TTC549 (cell line): ENCODE data around the gene ATP2A3.
"Not testable (repeated sequence)": the region's sequence is repeated elsewhere in the genome, so short reads cannot be mapped to it uniquely, and the experiment has no call there.

Source experiments
- FAIRE-seq: peaks from 2 replicates; lab custom pipeline; 2012; peaks lifted over from hg19 to GRCh38; lab: Jason Lieb, UNC

ATP2A3 gene

GRCh38 chr17:3954976-3955672 is 9.1 kb downstream of the ATP2A3 start:
- no peak for FAIRE-seq

GRCh38 chr17:3954086-3954485 is 10.2 kb downstream of the ATP2A3 start:
- no peak for FAIRE-seq

GRCh38 chr17:3953542-3953941 is 10.7 kb downstream of the ATP2A3 start:
- FAIRE-seq = no peak

GRCh38 chr17:3952186-3952585 is 12.1 kb downstream of the ATP2A3 start:
- FAIRE-seq = no peak

GRCh38 chr17:3951420-3951819 is 12.8 kb downstream of the ATP2A3 start:
- no peak for FAIRE-seq

GRCh38 chr17:3951003-3951402 is 13.2 kb downstream of the ATP2A3 start:
- FAIRE-seq = no peak

- no peak for FAIRE-seq
Observed at GRCh38 chr17:3950584-3950983, 13.7 kb downstream of the ATP2A3 start.

GRCh38 chr17:3949418-3949817 is 14.8 kb downstream of the ATP2A3 start:
- no peak for FAIRE-seq

GRCh38 chr17:3948551-3948950 is 15.7 kb downstream of the ATP2A3 start:
- FAIRE-seq = not testable (repeated sequence)

- FAIRE-seq = no peak
Observed at GRCh38 chr17:3947318-3947810, 16.9 kb downstream of the ATP2A3 start.

GRCh38 chr17:3946711-3947235 is 17.5 kb downstream of the ATP2A3 start:
- no peak for FAIRE-seq

GRCh38 chr17:3944485-3945388 is 19.5 kb downstream of the ATP2A3 start:
- no peak for FAIRE-seq

GRCh38 chr17:3943240-3943891 is 20.9 kb downstream of the ATP2A3 start:
- FAIRE-seq = no peak

GRCh38 chr17:3940965-3941698 is 23.1 kb downstream of the ATP2A3 start:
- FAIRE-seq = no peak

- no peak for FAIRE-seq
Observed at GRCh38 chr17:3937359-3937758, 26.9 kb downstream of the ATP2A3 start.

- no peak for FAIRE-seq
Observed at GRCh38 chr17:3935825-3936355, 28.3 kb downstream of the ATP2A3 start.

GRCh38 chr17:3935140-3935542 is 29.1 kb downstream of the ATP2A3 start:
- FAIRE-seq = no peak

- FAIRE-seq = no peak
Observed at GRCh38 chr17:3929764-3930163, 34.5 kb downstream of the ATP2A3 start.

- no peak for FAIRE-seq
Observed at GRCh38 chr17:3929181-3929580, 35.1 kb downstream of the ATP2A3 start.

- no peak for FAIRE-seq
Observed at GRCh38 chr17:3928406-3928805, 35.8 kb downstream of the ATP2A3 start.

- no peak for FAIRE-seq
Observed at GRCh38 chr17:3927628-3928340, 36.5 kb downstream of the ATP2A3 start.
